KMS-11 (cell line): ENCODE measurements around the gene GLIS1.

Source experiments
- H2AFZ ChIP-seq: fragments of 200-600 bp; sonication (generic); 2 replicates; pipeline ENCODE4 v1.6.1; 2016; ENCODE audit warnings: antibody characterized with exemption, mixed run types, low read depth
- H3K27ac ChIP-seq: fragments of 200-600 bp; sonication (generic); 2 replicates; pipeline ENCODE4 v1.6.1; 2016; ENCODE audit warnings: mild to moderate bottlenecking, mixed run types
- H3K27me3 ChIP-seq: fragments of 200-600 bp; sonication (generic); 2 replicates; pipeline ENCODE4 v1.6.1; 2017; ENCODE audit warnings: mild to moderate bottlenecking, low read depth, mixed run types, moderate library complexity; ENCODE audit not compliant: insufficient read depth
- H3K36me3 ChIP-seq: fragments of 200-600 bp; sonication (generic); 2 replicates; pipeline ENCODE4 v1.6.1; 2017; ENCODE audit warnings: mild to moderate bottlenecking, mixed run types; ENCODE audit not compliant: insufficient read depth
- H3K4me1 ChIP-seq: fragments of 200-600 bp; sonication (generic); 2 replicates; pipeline ENCODE4 v1.6.1; 2016; ENCODE audit warnings: mild to moderate bottlenecking, low read depth, mixed run types; ENCODE audit not compliant: poor library complexity, severe bottlenecking
- H3K4me2 ChIP-seq: fragments of 200-600 bp; sonication (generic); 2 replicates; pipeline ENCODE4 v1.7.0; 2016; ENCODE audit warnings: mild to moderate bottlenecking, mixed run types
- H3K4me3 ChIP-seq: fragments of 200-600 bp; sonication (generic); IDR thresholded peaks from 2 replicates; pipeline ENCODE4 v1.6.1; 2017; ENCODE audit warnings: low read depth, low read length, mixed read lengths; ENCODE audit not compliant: insufficient read depth
- H3K79me2 ChIP-seq: fragments of 200-600 bp; sonication (generic); 2 replicates; pipeline ENCODE4 v1.6.1; 2016; ENCODE audit warnings: low read depth, mixed run types; ENCODE audit not compliant: insufficient read depth
- H3K9ac ChIP-seq: fragments of 200-600 bp; sonication (generic); 2 replicates; pipeline ENCODE4 v1.6.1; 2016; ENCODE audit warnings: mild to moderate bottlenecking, mixed run types
- H4K20me1 ChIP-seq: fragments of 200-600 bp; sonication (generic); 2 replicates; pipeline ENCODE4 v1.6.1; 2016; ENCODE audit warnings: mild to moderate bottlenecking, mixed run types; ENCODE audit not compliant: insufficient read depth
- TF ChIP-seq, protein P1 (sequence below): fragments of 200-600 bp; sonication (generic); conservative IDR thresholded peaks from 2 replicates; pipeline ENCODE4 v1.6.1; 2017; ENCODE audit warnings: low read depth, mild to moderate bottlenecking, antibody characterized with exemption, low read length, moderate library complexity, mixed read lengths

The GLIS1 gene

DNA sequence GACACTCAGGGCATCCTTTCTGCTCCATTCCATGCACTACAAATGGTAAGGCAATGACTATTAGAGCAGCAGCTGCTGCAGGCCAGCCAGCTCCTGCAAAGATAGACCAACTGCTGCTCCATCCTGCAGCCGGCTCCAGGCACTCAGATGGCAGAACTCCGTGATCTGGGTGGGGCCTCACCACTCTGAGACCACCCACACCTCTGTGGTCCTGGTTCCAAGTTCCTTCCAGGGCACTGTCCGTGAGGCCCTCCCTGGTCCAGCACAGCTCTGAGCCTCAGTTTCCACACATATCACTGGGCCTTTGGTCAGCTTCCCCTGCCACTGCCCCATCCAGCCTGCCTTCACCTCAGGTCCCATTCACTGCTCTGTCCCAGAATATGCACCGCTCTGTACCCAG lies 165.0 kb downstream of the GLIS1 start:
- Histone ChIP-seq H3K4me1 (no peaks in the 10 kb centered on the region), H3K79me2 (no peaks in the 10 kb centered on the region), H4K20me1 (no peaks in the 10 kb centered on the region), H3K9ac (no peak overlapping the region), H3K4me3 (no peak overlapping the region), H3K36me3 (no peaks in the 10 kb centered on the region), H3K27ac (no peak overlapping the region), H3K27me3 (no peaks in the 10 kb centered on the region), H3K4me2 (no peak overlapping the region), H2AFZ (no peak overlapping the region)
- TF ChIP-seq, protein P1, sequence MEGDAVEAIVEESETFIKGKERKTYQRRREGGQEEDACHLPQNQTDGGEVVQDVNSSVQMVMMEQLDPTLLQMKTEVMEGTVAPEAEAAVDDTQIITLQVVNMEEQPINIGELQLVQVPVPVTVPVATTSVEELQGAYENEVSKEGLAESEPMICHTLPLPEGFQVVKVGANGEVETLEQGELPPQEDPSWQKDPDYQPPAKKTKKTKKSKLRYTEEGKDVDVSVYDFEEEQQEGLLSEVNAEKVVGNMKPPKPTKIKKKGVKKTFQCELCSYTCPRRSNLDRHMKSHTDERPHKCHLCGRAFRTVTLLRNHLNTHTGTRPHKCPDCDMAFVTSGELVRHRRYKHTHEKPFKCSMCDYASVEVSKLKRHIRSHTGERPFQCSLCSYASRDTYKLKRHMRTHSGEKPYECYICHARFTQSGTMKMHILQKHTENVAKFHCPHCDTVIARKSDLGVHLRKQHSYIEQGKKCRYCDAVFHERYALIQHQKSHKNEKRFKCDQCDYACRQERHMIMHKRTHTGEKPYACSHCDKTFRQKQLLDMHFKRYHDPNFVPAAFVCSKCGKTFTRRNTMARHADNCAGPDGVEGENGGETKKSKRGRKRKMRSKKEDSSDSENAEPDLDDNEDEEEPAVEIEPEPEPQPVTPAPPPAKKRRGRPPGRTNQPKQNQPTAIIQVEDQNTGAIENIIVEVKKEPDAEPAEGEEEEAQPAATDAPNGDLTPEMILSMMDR, result no peak

DNA sequence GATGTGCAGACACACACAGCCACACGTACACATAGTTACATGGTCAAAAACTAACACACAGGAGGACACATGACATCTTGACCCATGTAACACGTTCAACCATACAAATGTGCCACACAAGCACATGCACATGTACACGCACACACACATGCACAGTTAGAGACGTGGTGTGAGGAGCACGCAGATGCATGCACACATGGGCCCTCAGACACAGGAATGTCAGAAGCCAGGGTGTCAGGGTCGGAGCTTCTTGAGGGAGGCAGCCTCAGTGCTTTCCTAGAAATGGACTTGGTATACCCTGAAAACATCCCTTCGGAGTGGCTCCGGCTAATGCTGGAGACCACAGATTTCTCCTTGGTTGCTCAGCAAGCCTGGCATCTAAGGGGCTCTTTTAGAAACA lies 165.4 kb downstream of the GLIS1 start:
- H3K4me1 ChIP-seq, result no peaks in the 10 kb centered on the region
- no peak overlapping the region for H3K27ac ChIP-seq
- no peak overlapping the region for H2AFZ ChIP-seq
- H3K4me2 ChIP-seq, result no peak overlapping the region
- H3K9ac ChIP-seq, result no peak overlapping the region
- H3K79me2 ChIP-seq, result no peaks in the 10 kb centered on the region
- H4K20me1 ChIP-seq, result no peaks in the 10 kb centered on the region
- no peaks in the 10 kb centered on the region for H3K27me3 ChIP-seq
- H3K4me3 ChIP-seq, result no peak overlapping the region
- TF ChIP-seq, protein P1, result no peak
- H3K36me3 ChIP-seq, result no peaks in the 10 kb centered on the region

DNA sequence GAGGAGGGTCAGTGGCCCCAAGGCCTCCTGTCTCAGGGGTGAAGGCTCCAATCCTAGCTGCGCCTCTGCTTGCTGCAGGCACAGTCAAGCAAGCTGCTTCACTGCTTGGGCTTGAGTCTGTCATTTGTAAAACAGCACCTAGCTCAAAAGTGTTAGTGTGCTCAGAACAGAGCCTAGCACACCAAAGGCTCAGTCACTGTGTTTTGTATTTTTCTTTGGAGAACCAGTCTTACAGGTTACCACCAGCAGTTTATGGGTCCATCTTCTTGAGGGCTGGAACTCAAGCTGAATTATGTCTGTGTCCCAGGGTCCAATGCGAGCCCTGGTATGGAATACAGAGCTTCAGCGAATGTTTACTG lies 166.2 kb downstream of the GLIS1 start:
- no peak overlapping the region for H2AFZ ChIP-seq
- H3K27ac ChIP-seq, result no peak overlapping the region
- H3K27me3 ChIP-seq, result no peaks in the 10 kb centered on the region

DNA sequence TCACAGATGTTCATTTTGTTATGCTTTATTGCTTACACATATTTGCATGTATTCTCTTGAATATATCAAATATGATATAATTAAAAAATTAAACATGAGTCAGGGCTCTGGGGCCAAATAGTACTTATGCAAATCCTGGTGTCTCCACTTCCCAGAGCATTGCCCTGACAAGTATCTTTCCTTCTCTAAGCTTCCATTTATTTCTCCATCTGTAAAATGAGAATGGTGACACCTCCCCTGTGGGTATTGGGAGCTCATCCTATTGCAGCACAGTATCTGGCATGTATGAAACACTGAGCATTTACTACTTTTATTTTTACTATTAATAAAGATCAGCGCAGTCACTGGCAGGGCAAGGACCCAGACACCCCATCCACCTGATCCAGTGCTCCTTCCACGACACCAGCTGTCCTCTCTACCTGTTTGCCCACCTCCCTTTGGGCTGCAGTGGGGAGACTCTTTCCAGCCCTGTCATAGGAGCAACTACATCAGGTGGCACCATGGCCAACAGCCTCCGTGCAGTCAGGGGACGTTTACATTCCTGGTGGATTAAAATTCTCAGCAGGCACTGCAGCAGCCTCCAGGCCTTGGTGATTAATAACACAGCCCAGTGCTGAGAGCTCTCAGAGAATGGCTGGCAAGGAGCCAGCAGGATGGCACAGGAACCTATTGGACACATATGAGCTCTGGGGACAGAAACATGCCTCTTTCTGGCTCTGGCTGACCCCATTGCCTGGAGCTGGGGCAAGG lies 166.7 kb downstream of the GLIS1 start:
- TF ChIP-seq, protein P1, result no peak
- Histone ChIP-seq H3K4me1 (no peaks in the 10 kb centered on the region), H3K4me2 (no peak overlapping the region), H3K27me3 (no peaks in the 10 kb centered on the region), H3K79me2 (no peaks in the 10 kb centered on the region), H4K20me1 (no peaks in the 10 kb centered on the region), H3K4me3 (no peak overlapping the region), H2AFZ (no peak overlapping the region), H3K9ac (no peak overlapping the region), H3K36me3 (no peaks in the 10 kb centered on the region), H3K27ac (no peak overlapping the region)

More for the DNA sequence above, 166.2 kb downstream of the GLIS1 start:
- TF ChIP-seq, protein P1, result no peak
- Histone ChIP-seq H3K4me3 (no peak overlapping the region), H3K4me2 (no peak overlapping the region), H3K79me2 (no peaks in the 10 kb centered on the region), H3K36me3 (no peaks in the 10 kb centered on the region), H3K9ac (no peak overlapping the region), H3K4me1 (no peaks in the 10 kb centered on the region), H4K20me1 (no peaks in the 10 kb centered on the region)
